DND-41 (cell line): ENCODE data around the gene WDFY3.

Experiments
- ATAC-seq: fragments of 200-7000 bp; cut with Tn5 transposase; 3 replicates; pipeline ENCODE4 v1.9.1; 2021; ENCODE audit warnings: low read depth; ENCODE audit not compliant: insufficient read depth
- DNase-seq: peaks from one replicate; pipeline ENCODE4 v3.0.0-alpha.2; 2020
- H2AFZ ChIP-seq: 2 replicates; pipeline ENCODE4 v1.6.0; 2012; ENCODE audit warnings: low read depth, low read length
- H3K27ac ChIP-seq: 2 replicates; pipeline ENCODE4 v1.5.1; 2012; ENCODE audit warnings: low read length, inconsistent platforms
- H3K27me3 ChIP-seq: fragments of 200-600 bp; sonication (generic); 2 replicates; pipeline ENCODE4 v1.6.0; 2012; ENCODE audit warnings: low read length, mild to moderate bottlenecking, inconsistent platforms; ENCODE audit not compliant: insufficient read depth, poor library complexity
- H3K36me3 ChIP-seq: 2 replicates; pipeline ENCODE4 v1.5.1; 2012; ENCODE audit warnings: low read length, inconsistent platforms; ENCODE audit not compliant: insufficient read depth
- H3K4me1 ChIP-seq: 2 replicates; pipeline ENCODE4 v1.5.1; 2012; ENCODE audit warnings: mild to moderate bottlenecking, low read length; ENCODE audit not compliant: insufficient read depth
- H3K4me2 ChIP-seq: 2 replicates; pipeline ENCODE4 v1.6.0; 2012; ENCODE audit warnings: mild to moderate bottlenecking, moderate library complexity, low read length, inconsistent platforms; ENCODE audit not compliant: insufficient read depth
- H3K4me3 ChIP-seq, 2 experiments: fragments of 200-600 bp in 1 of 2; shearing (Covaris generic) in 1 of 2; 2 replicates each; pipeline ENCODE4 v1.5.1; 2012 to 2016; ENCODE audit warnings: inconsistent platforms in 2 of 2, low read length in 2 of 2, mild to moderate bottlenecking in 2 of 2, low read depth in 1 of 2, moderate library complexity in 1 of 2
- H3K79me2 ChIP-seq: 2 replicates; pipeline ENCODE4 v1.6.0; 2012; ENCODE audit warnings: low read length, inconsistent platforms; ENCODE audit not compliant: insufficient read depth
- H3K9ac ChIP-seq: 2 replicates; pipeline ENCODE4 v1.6.0; 2012; ENCODE audit warnings: low read depth, mild to moderate bottlenecking, inconsistent platforms, low read length, moderate library complexity
- H3K9me3 ChIP-seq: 2 replicates; pipeline ENCODE4 v1.5.1; 2012; ENCODE audit warnings: low read length, moderate library complexity, mild to moderate bottlenecking, inconsistent platforms; ENCODE audit not compliant: insufficient read depth, severe bottlenecking
- H4K20me1 ChIP-seq: 2 replicates; pipeline ENCODE4 v1.6.0; 2012; ENCODE audit warnings: low read length; ENCODE audit not compliant: insufficient read depth
- EZH2 ChIP-seq: IDR thresholded peaks from 3 replicates; pipeline ENCODE4 v1.6.1; 2012; ENCODE audit warnings: borderline replicate concordance, low read depth, mild to moderate bottlenecking, moderate library complexity, low read length, inconsistent platforms; ENCODE audit not compliant: severe bottlenecking
- TF ChIP-seq, protein P1 (sequence below): IDR thresholded peaks from 2 replicates; pipeline ENCODE4 v1.5.1; 2012; ENCODE audit warnings: borderline replicate concordance, low read length, moderate library complexity, mild to moderate bottlenecking; ENCODE audit not compliant: poor library complexity, severe bottlenecking; ENCODE audit errors: extremely low read depth

The WDFY3 gene

DNA sequence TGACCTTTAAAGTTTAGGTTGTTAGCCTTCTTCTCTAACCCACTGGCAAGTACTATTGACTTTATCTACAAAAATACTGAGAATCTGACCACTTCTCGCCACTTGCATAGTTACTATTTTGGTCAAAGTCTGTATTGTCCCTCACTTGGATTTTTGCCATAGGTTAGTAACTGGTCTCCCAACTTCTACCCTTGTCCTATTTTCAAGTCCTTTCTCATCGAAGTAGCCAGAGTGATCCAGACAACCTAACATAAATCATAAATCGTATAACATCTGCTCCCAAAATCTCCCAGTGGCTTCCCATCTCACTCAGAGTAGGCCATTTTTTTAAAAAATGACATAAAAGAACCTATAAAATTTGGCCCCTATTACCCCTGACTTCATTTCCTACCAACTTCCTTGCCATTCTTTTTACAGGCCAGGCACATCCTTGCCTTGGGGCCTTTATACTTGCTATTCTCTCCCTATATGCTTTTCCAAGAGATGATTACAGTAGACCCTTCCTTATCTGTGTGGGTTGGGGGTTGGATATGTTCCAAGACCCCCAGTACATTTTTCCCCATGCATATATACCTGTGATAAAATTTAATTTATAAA, 29.0 kb downstream of the WDFY3 start:
- no peaks in the 10 kb centered on the region for H3K79me2 ChIP-seq
- DNase-seq (no peak), ATAC-seq (no peak)
- H4K20me1 ChIP-seq, result no peaks in the 10 kb centered on the region
- no peak overlapping the region for H3K9ac ChIP-seq
- peaks cover 6% of the 10 kb centered on the region for H3K9me3 ChIP-seq
- H3K36me3 ChIP-seq, result no peaks in the 10 kb centered on the region
- no peak for TF ChIP-seq EZH2
- TF ChIP-seq, protein P1, sequence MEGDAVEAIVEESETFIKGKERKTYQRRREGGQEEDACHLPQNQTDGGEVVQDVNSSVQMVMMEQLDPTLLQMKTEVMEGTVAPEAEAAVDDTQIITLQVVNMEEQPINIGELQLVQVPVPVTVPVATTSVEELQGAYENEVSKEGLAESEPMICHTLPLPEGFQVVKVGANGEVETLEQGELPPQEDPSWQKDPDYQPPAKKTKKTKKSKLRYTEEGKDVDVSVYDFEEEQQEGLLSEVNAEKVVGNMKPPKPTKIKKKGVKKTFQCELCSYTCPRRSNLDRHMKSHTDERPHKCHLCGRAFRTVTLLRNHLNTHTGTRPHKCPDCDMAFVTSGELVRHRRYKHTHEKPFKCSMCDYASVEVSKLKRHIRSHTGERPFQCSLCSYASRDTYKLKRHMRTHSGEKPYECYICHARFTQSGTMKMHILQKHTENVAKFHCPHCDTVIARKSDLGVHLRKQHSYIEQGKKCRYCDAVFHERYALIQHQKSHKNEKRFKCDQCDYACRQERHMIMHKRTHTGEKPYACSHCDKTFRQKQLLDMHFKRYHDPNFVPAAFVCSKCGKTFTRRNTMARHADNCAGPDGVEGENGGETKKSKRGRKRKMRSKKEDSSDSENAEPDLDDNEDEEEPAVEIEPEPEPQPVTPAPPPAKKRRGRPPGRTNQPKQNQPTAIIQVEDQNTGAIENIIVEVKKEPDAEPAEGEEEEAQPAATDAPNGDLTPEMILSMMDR, result no peak
- H2AFZ ChIP-seq, result no peak overlapping the region
- no peaks in the 10 kb centered on the region for H3K27me3 ChIP-seq
- no peak overlapping the region for H3K27ac ChIP-seq
- H3K4me2 ChIP-seq, result no peak overlapping the region
- H3K4me1 ChIP-seq, result no peaks in the 10 kb centered on the region
- H3K4me3 ChIP-seq, result no peak overlapping the region

DNA sequence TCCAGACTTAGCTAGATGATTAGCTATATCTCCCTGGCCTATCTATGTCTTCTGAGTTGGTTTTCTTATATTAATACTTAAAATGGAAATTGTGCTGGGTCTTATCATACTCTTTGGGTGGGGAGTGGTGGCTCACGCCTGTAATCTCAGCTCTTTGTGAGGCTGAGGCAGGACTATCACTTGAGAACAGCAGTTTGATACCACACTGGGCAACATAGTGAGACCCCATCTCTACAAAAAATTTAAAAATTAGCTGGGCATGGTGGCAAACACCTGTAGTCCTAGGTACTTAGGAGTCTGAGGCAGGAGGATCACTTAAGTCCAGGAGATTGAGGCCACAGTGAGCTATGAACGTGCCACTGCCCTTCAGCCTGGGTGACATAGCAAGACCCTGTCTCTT, 30.4 kb downstream of the WDFY3 start:
- no peaks in the 10 kb centered on the region for H3K36me3 ChIP-seq
- no peak overlapping the region for H3K4me2 ChIP-seq
- peaks cover 6% of the 10 kb centered on the region for H3K9me3 ChIP-seq
- H3K27me3 ChIP-seq, result no peaks in the 10 kb centered on the region
- ATAC-seq (no peak), DNase-seq (no peak)
- H3K4me1 ChIP-seq, result no peaks in the 10 kb centered on the region
- H3K4me3 ChIP-seq, result no peak overlapping the region
- H4K20me1 ChIP-seq, result no peaks in the 10 kb centered on the region
- no peak for TF ChIP-seq EZH2
- no peak overlapping the region for H3K27ac ChIP-seq
- no peaks in the 10 kb centered on the region for H3K79me2 ChIP-seq
- no peak overlapping the region for H3K9ac ChIP-seq
- H2AFZ ChIP-seq, result no peak overlapping the region

DNA sequence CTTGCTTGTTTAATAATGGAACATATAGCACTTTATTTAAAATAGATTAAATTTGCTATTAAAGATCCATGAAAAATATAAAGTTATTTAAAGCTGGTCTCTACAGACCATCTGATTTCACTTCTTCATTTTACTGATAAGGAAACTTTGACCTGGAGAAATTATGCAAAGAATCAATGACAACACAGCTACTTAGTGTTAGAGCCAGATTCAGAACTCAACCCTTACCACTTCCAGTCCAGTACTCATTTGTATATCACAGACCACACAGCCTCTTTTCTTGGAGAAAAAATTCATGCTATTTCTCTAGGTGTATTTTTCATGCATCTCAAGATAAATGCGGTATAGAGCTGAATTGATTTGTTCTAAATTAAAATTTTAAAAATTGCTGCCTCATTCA, 34.0 kb downstream of the WDFY3 start:
- no peak overlapping the region for H3K9ac ChIP-seq
- no peak overlapping the region for H3K27ac ChIP-seq
- TF ChIP-seq, protein P1, result no peak
- TF ChIP-seq EZH2, result no peak
- ATAC-seq, result no peak
- DNase-seq, result no peak
- no peaks in the 10 kb centered on the region for H3K36me3 ChIP-seq
- no peaks in the 10 kb centered on the region for H3K9me3 ChIP-seq
- H3K4me3 ChIP-seq, result no peak overlapping the region
- no peak overlapping the region for H3K4me2 ChIP-seq
- no peaks in the 10 kb centered on the region for H3K4me1 ChIP-seq
- no peak overlapping the region for H2AFZ ChIP-seq
- H4K20me1 ChIP-seq, result no peaks in the 10 kb centered on the region
- no peaks in the 10 kb centered on the region for H3K27me3 ChIP-seq
- H3K79me2 ChIP-seq, result no peaks in the 10 kb centered on the region

DNA sequence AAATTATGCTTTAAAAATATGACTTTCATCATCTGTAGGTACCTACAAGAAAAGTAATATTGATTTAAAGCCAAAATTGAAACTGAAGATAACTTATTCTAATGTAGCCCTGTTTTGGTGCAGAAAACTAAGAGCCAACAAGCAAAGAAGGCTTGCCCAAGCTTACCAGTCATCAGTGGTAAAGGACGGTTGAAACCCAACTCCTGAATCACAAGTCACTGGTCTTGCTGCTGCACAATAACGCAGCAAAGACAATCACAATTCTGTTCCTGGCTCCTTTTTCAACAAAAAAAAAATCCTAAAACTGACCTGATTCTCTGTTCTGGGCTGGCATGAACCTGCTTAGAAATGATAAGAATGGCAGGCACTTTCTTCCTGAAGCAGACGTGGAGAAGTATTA, 34.5 kb downstream of the WDFY3 start:
- Histone ChIP-seq H3K79me2 (no peaks in the 10 kb centered on the region), H4K20me1 (no peaks in the 10 kb centered on the region), H3K9me3 (no peaks in the 10 kb centered on the region), H2AFZ (no peak overlapping the region), H3K27me3 (no peaks in the 10 kb centered on the region), H3K4me2 (no peak overlapping the region), H3K36me3 (no peaks in the 10 kb centered on the region), H3K4me3 (no peak overlapping the region), H3K4me1 (no peaks in the 10 kb centered on the region), H3K27ac (no peak overlapping the region), H3K9ac (no peak overlapping the region)
- DNase-seq, result no peak
- no peak for ATAC-seq
- no peak for TF ChIP-seq EZH2
- TF ChIP-seq, protein P1, result no peak
